RPMI8226 (cell line): ENCODE measurements around the gene PDCD2.
"Not testable (repeated sequence)": the region's sequence is repeated elsewhere in the genome, so short reads cannot be mapped to it uniquely, and the experiment has no call there.

ENCODE experiments used
- DNase-seq: peaks from one replicate; pipeline ENCODE4 v3.0.0-alpha.2; 2015

The PDCD2 gene

GRCh38 chr6:170584181-170584953 lies at the start of gene PDCD2:
TSS of gene PDCD2 (minus strand) at chr6:170584637. CDS start at chr6:170584581, 56 bp downstream.
- DNase-seq, result peak; percentile 96

- DNase-seq, result not testable (repeated sequence)
Measured at GRCh38 chr6:170616020-170616554, 31.6 kb upstream of the PDCD2 start.

- not testable (repeated sequence) for DNase-seq
Measured at GRCh38 chr6:170612256-170612804, 27.9 kb upstream of the PDCD2 start.

GRCh38 chr6:170609225-170609624 lies 24.8 kb upstream of the PDCD2 start:
- DNase-seq, result not testable (repeated sequence)

GRCh38 chr6:170605574-170606259 lies 21.3 kb upstream of the PDCD2 start:
- no peak for DNase-seq

- no peak for DNase-seq
Measured at GRCh38 chr6:170597278-170597677, 12.8 kb upstream of the PDCD2 start.

- DNase-seq, result no peak
Measured at GRCh38 chr6:170596426-170596825, 12.0 kb upstream of the PDCD2 start.

- no peak for DNase-seq
Measured at GRCh38 chr6:170590725-170591124, 6.3 kb upstream of the PDCD2 start.

- no peak for DNase-seq
Measured at GRCh38 chr6:170584954-170585498, 589 bp upstream of the PDCD2 start.

GRCh38 chr6:170583756-170584180 lies 669 bp downstream of the PDCD2 start:
- DNase-seq, result no peak

- DNase-seq, result no peak
Measured at GRCh38 chr6:170578909-170579308, 5.5 kb downstream of the PDCD2 start.

- DNase-seq, result no peak
Measured at GRCh38 chr6:170575250-170575649, 9.2 kb downstream of the PDCD2 start.

- no peak for DNase-seq
Measured at GRCh38 chr6:170572704-170573466, 11.6 kb downstream of the PDCD2 start.

- DNase-seq, result no peak
Measured at GRCh38 chr6:170564936-170565530, 19.4 kb downstream of the PDCD2 start.

GRCh38 chr6:170561555-170561954 lies 22.9 kb downstream of the PDCD2 start:
- DNase-seq, result no peak

- no peak for DNase-seq
Measured at GRCh38 chr6:170555305-170555704, 29.1 kb downstream of the PDCD2 start.

GRCh38 chr6:170554796-170555137 lies 29.7 kb downstream of the PDCD2 start:
- no peak for DNase-seq

- DNase-seq, result peak; percentile 98
Measured at GRCh38 chr6:170554013-170554795, 30.2 kb downstream of the PDCD2 start, which contains the start of gene TBP. TSS of gene TBP (plus strand) at chr6:170554369. CDS start at chr6:170557030, 2,661 bp downstream.

GRCh38 chr6:170553534-170554012 lies 30.9 kb downstream of the PDCD2 start:
- no peak for DNase-seq

GRCh38 chr6:170552765-170553533 lies 31.5 kb downstream of the PDCD2 start, which contains the start of gene PSMB1:
TSS of gene PSMB1 (minus strand) at chr6:170553307. CDS start at chr6:170553242, 65 bp downstream.
- DNase-seq, result peak; percentile 94
